NCI-H226 (cell line): ENCODE results near the gene BHLHE40.

Source experiments
- DNase-seq: peaks from one replicate; pipeline ENCODE4 v3.0.0-alpha.2; 2015

BHLHE40 gene

DNA sequence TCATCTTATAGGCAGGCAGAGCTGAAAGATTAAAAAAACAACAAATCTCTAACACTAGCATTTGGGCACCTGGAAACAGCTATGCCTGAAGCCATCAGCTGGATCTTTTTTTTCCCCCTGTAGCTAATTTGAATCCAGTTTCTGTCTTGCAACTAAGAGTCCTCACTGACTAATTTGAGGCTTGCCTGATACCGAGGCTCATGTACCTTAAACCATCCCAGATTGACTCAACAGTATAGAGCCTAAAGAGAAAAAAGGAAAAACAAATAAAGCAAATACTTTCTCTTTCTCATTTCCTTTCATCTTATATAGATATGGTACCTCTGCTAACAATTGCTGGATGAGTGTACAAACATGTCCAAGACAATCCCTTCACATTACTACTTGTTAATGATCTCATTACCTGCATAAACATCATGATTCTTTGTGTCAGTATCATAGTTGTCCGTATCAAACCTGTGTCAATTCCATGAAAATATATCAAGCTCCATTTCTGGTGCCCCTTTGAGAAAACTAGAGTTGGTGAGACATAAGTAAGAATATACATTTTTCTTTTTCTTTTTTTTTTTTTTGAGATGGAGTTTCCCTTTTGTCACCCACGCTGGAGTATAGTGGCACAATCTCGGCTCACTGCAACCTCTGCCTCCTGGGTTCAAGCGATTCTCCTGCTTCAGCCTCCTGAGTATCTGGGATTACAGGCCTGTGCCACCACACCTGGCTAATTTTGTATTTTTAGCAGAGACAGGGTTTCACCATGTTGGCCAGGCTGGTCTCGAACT, 43.1 kb downstream of the BHLHE40 start:
- no peak for DNase-seq

GRCh38 chr3:5022966-5023776, 43.9 kb downstream of the BHLHE40 start:
- DNase-seq = peak; percentile 99

DNA sequence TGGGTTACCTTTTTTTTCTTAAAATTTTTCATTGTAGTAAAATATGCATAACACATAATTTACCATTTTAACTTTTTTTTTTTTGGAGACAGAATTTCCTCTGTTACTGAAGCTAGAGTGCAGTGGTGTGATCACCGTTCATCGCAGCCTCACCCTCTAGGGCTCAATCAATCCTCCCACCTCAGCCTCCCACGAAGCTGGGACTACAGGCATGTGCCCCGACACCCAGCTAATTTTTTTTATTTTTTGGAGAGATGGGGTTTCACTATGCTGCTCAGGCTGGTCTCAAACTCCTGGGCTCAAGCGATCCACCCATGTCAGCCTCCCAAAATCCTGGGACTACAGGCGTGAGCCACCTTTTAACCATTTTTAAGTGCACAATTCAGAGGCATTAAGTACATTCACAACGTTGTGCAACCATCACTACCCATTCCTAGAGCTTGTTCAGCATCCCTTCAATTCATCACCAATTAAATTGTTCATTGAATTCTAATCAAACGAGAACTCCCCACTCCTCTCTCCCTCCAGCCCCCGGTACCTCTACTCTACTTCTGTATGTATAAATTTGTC, 44.6 kb downstream of the BHLHE40 start:
- peak; percentile 42 for DNase-seq

- no peak for DNase-seq
Measured at GRCh38 chr3:5026046-5026362, 46.8 kb downstream of the BHLHE40 start.

GRCh38 chr3:5029715-5030114, 50.5 kb downstream of the BHLHE40 start:
- DNase-seq = no peak

GRCh38 chr3:5030152-5030551, 50.9 kb downstream of the BHLHE40 start:
- no peak for DNase-seq

DNA sequence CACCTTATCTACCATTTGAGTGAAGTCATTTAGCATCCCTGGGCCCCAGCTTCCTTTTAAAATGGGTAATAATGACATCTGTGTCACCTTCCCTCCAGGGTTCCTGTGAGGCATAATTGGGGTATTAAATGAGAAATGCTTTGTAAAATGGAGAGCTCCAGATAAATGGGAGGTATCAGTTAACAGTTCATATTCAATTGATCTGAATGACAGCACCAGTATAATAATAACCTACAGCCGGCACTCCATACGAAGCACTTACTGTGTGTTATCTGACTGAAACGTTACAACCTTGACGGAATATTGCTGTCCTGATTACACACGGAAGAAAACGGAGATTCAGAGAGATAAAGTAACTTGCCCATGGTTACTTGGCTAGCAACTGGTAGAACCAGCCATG, 53.6 kb downstream of the BHLHE40 start:
- DNase-seq = no peak
